ENCODE data around the gene UMODL1. TPM values are rescaled to one million over a fixed set of nuclear protein-coding genes. Genes with fewer than 3 reads are reported as not detected.
A peak's percentile ranks its signal among the peaks of the same experiment; 100 is the strongest.
"Not testable (repeated sequence)": the region's sequence is repeated elsewhere in the genome, so short reads cannot be mapped to it uniquely, and the experiment has no call there.

The UMODL1 gene
- total RNA-seq, 1 donor from 2014 or later: 0.49 TPM

DNA sequence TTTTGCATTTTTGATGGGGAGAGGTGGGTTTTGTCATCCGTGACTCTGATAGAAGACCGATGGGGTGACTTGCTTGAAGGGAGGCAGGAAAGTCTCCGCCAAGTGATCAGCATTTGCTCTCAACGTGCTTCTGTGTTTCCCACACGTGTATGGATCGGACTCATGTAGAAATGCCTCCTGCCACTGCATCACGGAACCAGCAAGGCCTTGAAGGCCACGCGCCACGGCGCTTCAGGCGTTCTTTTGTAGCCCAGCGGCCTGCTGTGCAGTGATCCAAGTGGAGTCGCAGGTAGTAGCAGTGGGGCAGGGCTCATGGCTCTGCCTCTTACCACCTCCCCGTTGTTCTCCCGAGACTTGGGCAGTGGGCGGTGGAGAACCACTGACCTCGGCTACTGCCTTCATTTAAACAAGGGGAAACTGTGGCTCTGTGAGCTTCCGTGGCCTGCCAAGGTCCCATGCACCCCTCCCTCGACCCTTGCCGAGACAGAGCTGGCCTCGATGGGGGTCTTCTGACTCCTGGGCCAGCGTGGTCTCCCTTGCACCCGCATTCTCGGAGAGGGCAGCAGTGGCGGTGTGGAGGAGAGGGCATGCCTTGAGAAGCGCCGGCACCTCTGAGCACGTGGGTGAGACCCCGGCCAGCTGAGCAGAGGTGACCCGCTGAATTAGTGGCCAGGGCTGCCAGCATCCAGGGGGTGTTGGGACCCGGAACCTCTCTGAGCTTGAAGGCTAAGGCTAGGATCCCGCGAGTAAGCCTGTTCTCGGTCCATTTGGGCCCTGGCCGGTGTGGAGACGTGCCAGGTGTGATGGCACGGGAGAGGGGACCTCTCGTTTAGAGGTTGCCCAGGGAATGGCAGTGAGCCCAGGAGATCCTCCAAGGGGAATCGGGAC, 101.7 kb downstream of the UMODL1 start:
- intact Hi-C loops (cut with DNase I): no loop called here
- TF ChIP-seq, protein P1, sequence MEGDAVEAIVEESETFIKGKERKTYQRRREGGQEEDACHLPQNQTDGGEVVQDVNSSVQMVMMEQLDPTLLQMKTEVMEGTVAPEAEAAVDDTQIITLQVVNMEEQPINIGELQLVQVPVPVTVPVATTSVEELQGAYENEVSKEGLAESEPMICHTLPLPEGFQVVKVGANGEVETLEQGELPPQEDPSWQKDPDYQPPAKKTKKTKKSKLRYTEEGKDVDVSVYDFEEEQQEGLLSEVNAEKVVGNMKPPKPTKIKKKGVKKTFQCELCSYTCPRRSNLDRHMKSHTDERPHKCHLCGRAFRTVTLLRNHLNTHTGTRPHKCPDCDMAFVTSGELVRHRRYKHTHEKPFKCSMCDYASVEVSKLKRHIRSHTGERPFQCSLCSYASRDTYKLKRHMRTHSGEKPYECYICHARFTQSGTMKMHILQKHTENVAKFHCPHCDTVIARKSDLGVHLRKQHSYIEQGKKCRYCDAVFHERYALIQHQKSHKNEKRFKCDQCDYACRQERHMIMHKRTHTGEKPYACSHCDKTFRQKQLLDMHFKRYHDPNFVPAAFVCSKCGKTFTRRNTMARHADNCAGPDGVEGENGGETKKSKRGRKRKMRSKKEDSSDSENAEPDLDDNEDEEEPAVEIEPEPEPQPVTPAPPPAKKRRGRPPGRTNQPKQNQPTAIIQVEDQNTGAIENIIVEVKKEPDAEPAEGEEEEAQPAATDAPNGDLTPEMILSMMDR (IDR thresholded peaks at IDR 0.05): no peak
- Histone ChIP-seq H3K9me3 (no peaks in the 10 kb centered on the region), H3K27me3 (no peaks in the 10 kb centered on the region), H3K4me3 (no peak overlapping the region), H3K4me1 (no peaks in the 10 kb centered on the region), H3K27ac (no peak overlapping the region), H3K36me3 (no peaks in the 10 kb centered on the region)
- DNase-seq (peak; percentile 58), ATAC-seq (peak; percentile 27)

DNA sequence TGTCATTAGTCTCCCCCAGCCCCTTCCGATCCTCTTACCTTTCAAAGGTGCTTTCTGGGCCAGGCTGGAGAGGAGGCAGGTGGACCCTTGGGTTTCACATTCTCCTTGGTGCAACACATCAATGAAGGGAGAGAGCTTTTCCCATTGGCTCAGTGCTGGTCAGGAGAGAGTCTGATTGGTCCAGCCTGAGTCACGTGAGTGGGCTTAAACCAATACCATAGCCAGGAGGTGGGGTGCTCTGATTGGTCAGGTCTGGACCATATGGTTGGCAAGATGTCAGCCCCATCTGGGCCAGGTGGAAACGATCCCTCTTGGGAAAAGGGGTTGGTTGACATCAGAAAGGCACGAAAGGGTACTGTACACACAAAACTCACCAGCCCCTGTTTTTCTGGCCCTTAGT, 103.1 kb downstream of the UMODL1 start:
- intact Hi-C loops (cut with DNase I): no loop called here
- DNase-seq (peak; percentile 36), ATAC-seq (no peak)
- TF ChIP-seq, protein P1 (IDR thresholded peaks at IDR 0.05): no peak
- Histone ChIP-seq H3K4me1 (no peaks in the 10 kb centered on the region), H3K27ac (no peak overlapping the region), H3K9me3 (no peaks in the 10 kb centered on the region), H3K27me3 (no peaks in the 10 kb centered on the region), H3K36me3 (no peaks in the 10 kb centered on the region), H3K4me3 (no peak overlapping the region)

DNA sequence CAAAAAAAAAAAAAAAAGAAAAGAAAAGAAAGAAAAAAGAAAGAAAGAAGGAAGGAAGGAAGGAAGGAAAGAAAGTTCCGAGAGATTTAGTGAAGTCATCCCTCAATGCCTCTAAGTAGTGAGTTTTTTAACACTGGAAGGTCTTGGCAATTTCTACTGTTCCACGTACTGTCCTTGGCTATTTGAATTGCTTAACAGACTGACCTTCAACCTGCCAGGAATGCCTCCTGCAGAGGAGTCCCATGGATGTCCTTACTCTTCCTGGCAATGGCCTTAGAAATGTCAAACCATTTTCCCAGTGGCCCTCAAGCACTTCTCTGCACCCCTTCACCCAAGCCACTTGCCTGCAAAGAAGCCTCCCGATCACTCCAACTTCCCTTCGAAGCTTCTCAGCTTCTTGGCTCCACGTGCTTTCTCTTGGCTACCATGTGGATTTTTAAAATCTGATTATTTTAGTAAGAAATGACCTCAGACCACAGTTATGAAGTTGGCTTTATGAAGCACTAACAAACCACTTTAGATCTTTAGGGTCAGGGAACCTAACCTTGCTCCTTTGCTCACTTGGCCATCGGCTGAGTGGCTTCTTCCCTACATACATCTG, 104.1 kb downstream of the UMODL1 start:
- H3K36me3 ChIP-seq: no peaks in the 10 kb centered on the region
- DNase-seq (no peak), ATAC-seq (no peak)
- no peak overlapping the region for H3K27ac ChIP-seq
- TF ChIP-seq, protein P1 (IDR thresholded peaks at IDR 0.05): no peak
- no peaks in the 10 kb centered on the region for H3K27me3 ChIP-seq
- no peaks in the 10 kb centered on the region for H3K4me1 ChIP-seq
- H3K9me3 ChIP-seq: no peaks in the 10 kb centered on the region
- intact Hi-C loops (cut with DNase I): no loop called here
- H3K4me3 ChIP-seq: no peak overlapping the region

DNA sequence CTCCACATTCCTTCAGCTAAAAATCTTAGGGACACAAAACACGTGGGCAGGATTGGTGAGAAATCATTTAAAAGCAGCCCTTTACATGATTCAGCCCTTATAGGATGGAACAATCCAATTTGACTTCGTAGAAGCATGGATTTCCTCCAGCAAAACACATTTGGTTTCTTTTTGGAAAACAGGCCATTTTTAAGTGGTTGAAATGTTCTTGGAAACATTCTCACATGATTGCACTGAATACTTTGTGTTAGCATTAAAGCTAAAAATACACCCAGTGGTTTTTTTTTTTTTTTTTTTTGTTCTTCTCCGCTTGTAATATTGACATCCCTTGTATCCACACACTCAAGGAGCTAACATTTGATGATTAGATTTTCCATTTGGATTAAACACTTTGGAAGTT, 105.7 kb downstream of the UMODL1 start:
- no peak overlapping the region for H3K27ac ChIP-seq
- intact Hi-C loops (cut with DNase I): no loop called here
- ATAC-seq: no peak
- H3K27me3 ChIP-seq: no peaks in the 10 kb centered on the region
- no peaks in the 10 kb centered on the region for H3K4me1 ChIP-seq
- H3K9me3 ChIP-seq: no peaks in the 10 kb centered on the region
- TF ChIP-seq, protein P1 (IDR thresholded peaks at IDR 0.05): no peak
- no peak overlapping the region for H3K4me3 ChIP-seq
- no peak for DNase-seq
- no peaks in the 10 kb centered on the region for H3K36me3 ChIP-seq

DNA sequence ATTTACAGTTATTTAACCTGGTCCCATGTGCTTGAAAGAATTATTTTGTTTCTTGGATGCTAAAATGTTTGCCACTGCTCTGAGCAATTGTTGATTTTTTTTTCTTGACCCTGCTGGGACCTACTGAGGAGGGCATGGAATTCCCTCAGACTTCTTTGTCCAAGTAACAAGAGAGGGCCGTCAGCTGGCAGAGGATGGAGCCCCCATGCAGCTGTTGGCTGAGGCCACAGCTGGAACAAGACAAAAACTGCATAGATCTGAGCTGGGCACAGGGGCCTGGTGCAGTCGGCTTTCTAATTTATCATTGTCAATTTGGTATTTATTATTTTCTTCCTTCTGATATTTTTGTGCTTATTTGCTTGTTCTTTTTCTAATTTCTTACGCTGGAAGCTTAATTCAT, 108.2 kb downstream of the UMODL1 start:
- no peaks in the 10 kb centered on the region for H3K9me3 ChIP-seq
- H3K27me3 ChIP-seq: no peaks in the 10 kb centered on the region
- ATAC-seq (no peak), DNase-seq (peak; percentile 13)
- no peak overlapping the region for H3K4me3 ChIP-seq
- H3K27ac ChIP-seq: no peak overlapping the region
- no peaks in the 10 kb centered on the region for H3K36me3 ChIP-seq
- H3K4me1 ChIP-seq: no peaks in the 10 kb centered on the region
- TF ChIP-seq, protein P1 (IDR thresholded peaks at IDR 0.05): no peak
- intact Hi-C loops (cut with DNase I): no loop called here

DNA sequence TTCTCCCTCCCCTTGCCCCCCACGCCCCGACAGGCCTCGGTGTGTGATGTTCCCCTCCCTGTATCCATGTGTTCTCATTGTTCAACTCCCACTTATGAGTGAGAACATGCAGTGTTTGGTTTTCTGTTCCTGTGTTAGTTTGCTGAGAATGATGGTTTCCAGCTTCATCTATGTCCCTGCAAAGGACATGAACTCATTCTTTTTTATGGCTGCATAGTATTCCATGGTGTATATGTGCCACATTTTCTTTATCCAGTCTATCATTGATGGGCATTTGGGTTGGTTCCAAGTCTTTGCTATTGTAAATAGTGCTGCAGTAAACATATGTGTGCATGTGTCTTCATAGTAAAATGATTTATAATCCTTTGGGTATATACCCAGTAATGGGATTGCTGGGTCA, 108.9 kb downstream of the UMODL1 start:
- ATAC-seq; intact Hi-C loops (cut with DNase I); H3K36me3 ChIP-seq; H3K4me3 ChIP-seq; H3K4me1 ChIP-seq; DNase-seq; H3K27me3 ChIP-seq; H3K27ac ChIP-seq; H3K9me3 ChIP-seq: not testable (repeated sequence)
